GM21786 (cell line): Measurements from ENCODE around the gene PTPA.
A peak's percentile ranks its signal among the peaks of the same experiment; 100 is the strongest.
"Not testable (repeated sequence)": the region's sequence is repeated elsewhere in the genome, so short reads cannot be mapped to it uniquely, and the experiment has no call there.

Source experiments
- ATAC-seq: cut with Tn5 transposase; IDR thresholded peaks from one replicate; pipeline ENCODE4 v1.9.1; 2021; ENCODE audit not compliant: unreplicated experiment

Gene PTPA

GRCh38 chr9:129175825-129176633, 64.8 kb downstream of the PTPA start:
- ATAC-seq, result no peak

GRCh38 chr9:129176701-129177442, 65.7 kb downstream of the PTPA start:
- ATAC-seq, result no peak

DNA sequence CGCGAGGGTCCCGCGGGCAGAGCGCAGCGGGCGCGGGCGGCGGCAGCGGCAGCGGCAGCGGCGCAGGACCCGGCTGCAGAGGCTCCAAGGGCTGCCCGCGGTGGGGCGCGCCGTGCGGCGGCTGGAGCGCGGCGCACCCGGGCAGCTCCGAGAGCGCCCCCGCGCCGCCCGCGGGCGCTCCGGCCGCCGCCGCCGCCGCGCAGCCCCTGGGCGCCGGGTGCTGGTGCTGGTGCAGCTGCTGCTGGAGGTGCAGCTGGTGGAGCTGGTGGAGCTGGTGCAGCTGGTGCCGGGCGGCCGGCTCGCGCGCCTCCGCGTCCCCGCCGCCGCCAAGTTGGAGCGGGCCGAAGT, 66.2 kb downstream of the PTPA start:
- peak; percentile 11 for ATAC-seq

GRCh38 chr9:129177791-129178567, 66.8 kb downstream of the PTPA start, which contains the start of gene IER5L:
Gene IER5L (minus strand): TSS chr9:129178261. CDS start chr9:129178052, 209 bp downstream.
- peak; percentile 71 for ATAC-seq

- no peak for ATAC-seq
Measured at GRCh38 chr9:129178568-129179382, 67.6 kb downstream of the PTPA start.

- ATAC-seq, result no peak
Measured at GRCh38 chr9:129181246-129181645, 70.0 kb downstream of the PTPA start.

DNA sequence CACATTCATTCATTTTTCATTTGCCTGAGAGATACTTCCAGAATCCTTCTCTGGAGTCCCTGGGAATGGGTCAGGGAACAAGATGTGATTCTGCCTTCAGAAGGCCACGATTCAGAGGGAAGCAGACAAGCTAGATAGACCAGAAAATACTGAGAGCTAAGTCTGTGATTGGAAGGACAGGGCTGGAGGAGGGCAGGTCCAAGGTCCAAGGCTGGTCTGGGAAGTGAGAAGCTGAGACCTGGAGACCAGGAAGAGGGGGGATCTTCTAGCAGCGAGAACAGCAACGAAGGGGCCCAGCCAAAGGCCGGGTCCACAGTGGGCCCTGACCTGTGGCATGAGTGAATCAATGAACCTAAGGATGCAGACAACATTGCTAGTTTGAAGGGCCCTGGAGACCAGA, 70.9 kb downstream of the PTPA start:
- no peak for ATAC-seq

DNA sequence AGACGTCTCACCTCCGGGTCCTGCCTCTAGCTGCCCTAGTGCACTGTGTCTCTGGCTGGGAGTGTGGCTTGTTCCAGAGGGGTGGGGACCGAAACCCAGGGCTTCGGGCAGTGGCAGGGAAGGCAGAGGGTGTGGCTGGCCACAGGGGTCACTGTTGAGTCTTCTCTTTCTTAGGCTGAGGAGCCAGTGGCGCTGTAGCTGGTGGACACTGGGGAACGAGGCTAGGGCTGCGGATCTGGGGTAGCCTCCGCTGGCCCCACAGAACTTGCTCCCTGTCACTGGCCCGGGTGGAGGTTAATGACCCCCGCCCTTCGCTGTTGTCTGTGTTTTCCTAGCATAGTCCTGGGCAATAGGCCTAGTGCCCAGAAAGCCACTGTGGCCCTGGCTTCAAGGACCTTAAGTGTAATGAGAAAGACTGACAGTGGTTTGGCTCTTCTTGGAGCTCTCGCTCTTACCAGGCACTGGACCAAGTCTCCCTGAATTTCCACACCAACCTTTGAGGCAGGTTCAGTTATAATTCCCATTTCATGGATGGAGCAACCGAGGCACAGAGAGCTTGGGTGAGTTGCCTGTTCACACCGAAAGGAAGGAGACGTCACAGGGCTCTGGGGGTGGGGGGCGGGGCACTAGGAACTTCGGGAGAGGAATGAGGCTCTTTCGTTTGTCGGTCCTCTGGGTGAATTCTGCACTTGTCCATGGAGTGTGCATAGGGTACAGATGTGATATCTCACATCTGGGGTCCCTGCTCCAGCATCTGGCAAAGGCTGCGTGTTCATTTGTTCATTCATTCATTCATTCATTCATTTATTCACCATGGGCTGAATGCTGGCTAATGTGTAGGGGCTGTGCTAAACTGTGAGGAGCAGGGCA, 71.6 kb downstream of the PTPA start:
- ATAC-seq, result no peak

DNA sequence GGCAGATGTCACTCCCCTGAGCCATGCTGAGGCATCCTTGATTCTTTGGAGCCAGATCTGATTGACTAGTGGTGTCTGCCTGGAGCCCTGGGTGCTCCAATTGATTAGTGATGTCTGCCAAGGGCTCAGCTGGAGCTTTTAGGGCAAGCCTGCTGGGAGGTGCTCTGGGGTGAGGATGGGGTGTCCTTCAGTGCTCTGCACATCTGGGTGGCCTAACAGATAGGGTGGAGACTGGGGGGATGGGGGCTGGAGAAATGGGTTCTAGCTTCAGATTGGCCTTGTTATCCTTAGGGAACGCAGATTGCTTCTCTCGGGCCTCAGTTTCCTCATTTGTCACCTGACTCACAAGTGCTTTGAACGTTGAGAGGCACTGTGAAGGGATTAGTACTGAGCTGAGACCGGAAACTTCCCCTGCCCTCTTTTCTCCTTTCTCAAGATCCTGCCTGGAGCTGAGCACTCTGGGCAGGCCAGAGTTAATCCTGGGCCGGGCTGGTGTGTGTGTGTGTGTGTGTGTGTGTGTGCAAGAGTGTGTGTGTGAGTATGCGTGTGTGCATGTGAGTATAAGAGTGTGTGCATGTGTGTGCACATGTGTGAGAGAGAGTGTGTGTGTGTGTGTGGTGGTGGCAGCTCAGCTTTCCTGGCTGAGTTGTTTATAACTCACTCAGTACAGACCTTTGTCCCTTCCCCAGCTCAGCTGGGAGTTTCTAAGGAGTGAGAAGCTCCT, 72.4 kb downstream of the PTPA start:
- no peak for ATAC-seq

DNA sequence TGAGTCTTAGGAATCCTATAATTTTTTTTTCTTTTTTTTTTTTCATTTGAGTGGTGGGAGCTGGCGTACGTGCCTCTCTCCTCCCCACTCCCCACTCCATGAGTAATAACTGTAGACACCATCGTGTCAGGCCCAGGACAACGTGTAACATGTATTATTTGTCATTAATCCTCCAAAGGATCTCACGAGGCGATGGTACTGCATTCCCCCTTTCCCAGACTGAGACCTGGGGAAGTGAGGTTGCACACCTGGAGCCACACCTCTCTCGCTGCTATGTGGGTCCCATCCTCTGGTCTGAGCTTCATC, 73.0 kb downstream of the PTPA start:
- ATAC-seq, result no peak

DNA sequence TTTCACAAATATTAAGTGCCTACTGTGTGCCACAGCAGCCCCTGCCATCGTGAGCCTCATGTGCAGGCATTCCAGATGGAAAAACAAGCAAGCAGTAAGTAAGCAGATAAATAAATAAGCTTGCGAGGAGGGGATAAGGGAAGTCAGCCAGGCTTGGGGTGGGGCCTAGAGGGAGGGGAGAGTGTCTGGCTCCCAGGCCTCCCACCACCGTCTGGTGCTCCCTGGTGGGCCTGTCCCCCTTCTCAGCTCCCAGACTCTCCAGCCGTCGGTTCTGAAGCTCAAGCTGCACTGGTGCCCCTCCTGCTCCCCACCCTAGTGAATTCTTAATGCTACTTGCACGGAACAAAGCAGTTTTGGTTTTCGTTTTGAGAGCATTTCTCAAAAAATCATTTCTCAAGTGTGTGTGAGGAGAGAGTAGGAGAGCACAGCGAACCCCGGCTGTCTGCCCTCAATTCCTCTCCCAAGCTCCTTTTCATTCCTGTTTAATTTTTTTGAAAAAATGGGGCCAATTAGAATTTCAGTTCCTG, 73.4 kb downstream of the PTPA start:
- ATAC-seq, result no peak

- no peak for ATAC-seq
Measured at GRCh38 chr9:129185402-129185801, 74.2 kb downstream of the PTPA start.

DNA sequence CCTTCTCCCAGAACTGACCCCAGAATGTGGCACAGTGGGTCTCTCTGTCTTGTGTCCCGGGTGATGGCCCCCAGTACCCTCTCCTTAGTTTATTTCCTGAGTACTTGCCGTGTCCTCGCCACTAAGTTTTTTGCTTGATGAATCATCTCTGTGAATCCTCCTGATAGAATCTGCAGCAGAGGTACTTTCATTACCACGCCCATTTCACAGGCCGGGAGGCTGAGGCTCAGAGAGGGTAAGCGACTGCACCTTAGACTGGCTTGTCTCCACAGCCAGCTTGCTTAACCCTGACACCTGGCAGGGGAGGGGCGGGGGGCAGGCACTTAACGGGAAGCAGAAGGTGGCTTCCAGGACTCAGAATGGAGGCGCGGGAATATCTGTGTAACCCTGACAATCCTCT, 74.8 kb downstream of the PTPA start:
- ATAC-seq, result no peak

DNA sequence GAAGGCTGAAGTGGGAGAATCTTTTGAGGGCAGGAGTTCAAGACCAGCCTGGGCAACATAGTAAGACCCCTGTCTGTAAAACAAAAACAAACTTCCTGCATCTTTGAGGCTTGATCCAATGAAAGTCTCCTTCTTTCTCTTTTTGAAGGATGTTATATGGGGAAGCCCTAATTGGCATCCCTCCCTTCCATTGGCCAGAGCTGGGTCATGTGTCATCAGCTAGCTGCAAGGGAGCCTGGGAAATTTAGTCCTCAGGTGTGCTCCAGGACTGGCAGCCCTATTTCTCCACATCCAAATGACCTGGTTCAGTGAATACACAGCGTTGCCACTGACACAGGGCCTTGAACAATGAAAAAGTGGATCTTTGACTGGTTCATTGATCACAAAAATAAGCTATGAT, 75.8 kb downstream of the PTPA start:
- no peak for ATAC-seq

GRCh38 chr9:129189971-129190370, 78.8 kb downstream of the PTPA start:
- not testable (repeated sequence) for ATAC-seq

DNA sequence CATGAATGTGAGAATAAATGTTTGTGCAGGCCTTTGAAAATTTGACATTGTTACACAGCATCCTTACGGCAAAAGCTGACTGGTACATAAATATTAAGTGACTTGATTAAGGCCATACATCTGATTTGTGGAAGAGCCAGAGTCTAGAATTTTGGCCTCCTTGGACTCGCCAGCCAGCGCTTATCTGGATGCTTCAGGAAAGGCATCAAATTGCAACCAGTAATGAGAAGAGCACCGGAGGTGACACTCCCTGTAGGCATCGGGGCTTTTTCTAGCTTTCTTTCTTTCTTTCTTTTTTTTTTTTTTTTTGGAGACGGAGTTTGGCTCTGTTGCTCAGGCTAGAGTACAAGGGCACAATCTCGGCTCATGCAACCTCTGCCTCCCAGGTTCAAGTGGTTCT, 80.0 kb downstream of the PTPA start:
- no peak for ATAC-seq

GRCh38 chr9:129193655-129194054, 82.4 kb downstream of the PTPA start:
- ATAC-seq, result no peak

DNA sequence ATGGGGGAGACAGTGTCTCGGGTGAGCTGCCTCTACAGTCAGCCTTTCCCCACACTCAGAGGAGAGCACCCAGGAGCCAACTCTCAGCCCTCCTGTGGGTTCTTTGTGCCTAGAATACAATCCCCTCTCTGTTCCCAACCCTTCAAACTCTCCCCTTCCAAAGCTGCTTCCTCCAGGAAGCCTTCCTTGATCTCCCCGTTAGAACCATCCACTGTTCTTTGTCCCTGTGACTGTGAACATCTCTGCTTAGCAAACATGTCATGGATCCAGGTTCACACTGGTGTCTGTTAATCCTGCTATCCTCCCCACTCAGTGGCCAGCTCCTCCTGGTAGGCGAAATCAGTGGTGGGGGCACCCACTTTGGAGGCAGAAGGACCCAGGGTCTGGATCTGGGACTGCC, 83.0 kb downstream of the PTPA start:
- ATAC-seq, result no peak

DNA sequence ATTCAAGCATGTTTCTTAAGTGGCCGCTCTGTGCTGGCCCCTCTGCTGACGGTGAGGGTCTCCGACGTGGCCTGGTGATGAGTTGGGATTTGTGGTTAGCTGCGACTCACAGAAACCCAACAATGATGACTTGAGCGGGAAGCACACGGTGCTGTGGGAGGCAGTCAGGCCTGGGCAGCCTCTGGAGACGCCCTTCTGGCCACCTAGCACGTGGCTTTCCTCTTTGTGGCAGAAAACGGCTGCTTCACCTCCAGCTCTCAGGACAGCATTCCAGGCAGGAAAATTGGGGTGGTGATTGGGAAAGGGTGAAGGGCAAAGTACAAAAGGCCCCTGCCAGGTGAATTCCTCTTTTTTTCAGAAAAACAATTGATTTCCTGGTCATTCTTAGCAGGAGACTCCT, 84.4 kb downstream of the PTPA start:
- no peak for ATAC-seq
